ENCODE results near the gene ARHGEF2.

The ARHGEF2 gene

DNA sequence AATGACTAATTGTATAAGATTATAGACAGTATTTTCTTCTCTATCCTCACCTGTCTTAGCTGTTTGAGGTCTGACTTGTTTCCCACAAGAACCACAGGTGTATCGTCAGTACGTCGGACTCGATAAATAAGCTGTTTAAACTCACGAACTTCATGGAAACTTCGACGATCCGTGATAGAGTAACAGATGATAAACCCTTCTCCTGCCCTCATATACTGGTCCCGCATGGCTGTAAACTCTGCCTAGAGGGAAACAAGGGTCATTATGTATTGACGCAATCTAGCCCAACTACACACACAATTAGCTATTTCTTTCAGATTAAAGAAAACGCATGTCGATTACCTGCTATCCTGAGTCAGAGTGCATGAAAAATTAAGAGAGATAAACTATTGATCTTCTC, 74.1 kb downstream of the ARHGEF2 start:
- no peak for DNase-seq

DNA sequence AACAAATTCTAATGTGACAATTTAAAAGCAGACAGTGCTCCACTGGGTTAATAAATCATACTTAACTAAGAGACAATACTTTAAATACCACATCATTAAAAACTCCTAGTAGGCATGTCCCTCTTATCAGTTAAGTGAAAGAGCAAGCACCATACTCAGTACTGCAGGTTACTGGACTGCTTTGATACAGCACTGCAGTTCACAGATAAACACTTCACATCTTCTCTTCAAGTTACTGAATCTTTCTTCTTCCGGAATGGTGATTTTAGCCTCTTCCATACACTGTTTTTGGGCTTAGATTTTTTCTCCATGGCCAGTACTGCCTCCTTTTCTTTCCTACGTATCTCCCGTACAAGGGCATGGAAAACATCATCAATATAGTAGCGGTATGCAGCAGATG, 78.2 kb downstream of the ARHGEF2 start:
- DNase-seq, result no peak

DNA sequence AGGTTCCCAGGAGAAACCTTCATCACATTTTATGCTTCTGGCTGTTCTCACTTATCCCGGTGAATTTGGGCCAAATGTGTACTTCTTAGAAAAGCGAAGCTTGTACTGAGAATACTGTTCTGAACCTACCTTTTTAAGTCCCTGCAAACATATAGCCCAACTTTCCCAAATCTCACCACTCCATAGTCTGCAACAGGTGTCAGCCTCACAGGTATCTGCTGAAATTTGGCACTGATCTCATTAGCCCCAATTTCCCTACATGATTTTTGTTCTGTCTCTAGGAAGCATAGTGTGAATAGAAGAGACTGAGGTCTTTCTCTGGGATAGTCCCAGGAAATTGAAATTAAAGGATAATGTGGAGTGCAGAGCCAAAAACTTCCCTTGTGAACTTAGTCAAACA, 78.7 kb downstream of the ARHGEF2 start:
- no peak for DNase-seq

DNA sequence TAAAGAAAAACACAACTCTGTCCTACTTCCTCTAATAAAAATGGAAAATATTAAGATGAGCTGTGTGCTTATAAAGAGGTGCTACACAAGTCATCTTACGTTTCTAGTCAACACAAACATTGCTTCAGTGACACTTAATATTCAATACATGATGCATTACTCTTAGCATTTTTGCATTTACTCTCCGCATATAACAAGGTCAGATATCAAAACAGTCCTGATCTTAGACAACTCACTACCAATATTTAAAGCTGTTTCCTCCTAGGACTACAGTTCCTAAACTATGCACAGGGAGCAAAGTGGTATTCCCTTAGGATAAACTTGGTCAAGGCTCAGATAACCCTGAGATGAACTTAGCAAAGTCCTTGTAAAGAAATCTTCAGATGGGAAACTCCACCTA, 79.5 kb downstream of the ARHGEF2 start:
- DNase-seq, result no peak

DNA sequence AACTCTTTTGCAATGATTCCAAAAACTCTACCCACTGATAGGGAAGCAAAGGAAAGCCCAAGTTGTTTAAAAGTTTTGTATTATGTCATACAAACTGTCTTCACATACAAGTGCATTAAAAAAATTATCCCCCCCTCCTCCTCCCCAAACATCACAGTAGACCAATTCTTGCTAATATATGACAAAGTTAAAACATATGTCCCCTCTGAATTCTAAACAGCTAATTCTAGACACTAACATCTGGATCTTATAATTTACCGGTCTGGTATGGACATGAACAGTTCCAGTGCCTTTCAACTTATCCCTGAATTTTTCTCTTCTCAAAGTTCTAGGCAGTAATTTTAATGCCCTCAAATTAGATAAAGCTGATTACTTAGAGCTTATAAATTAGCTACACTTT, 80.6 kb downstream of the ARHGEF2 start:
- no peak for DNase-seq
